Activated T-cell treated with anti-CD3 and anti-CD28 coated beads, Interleukin-2, amount 50 U/mL, for 72 hours (primary cell): ENCODE measurements around the gene ZNF764. TPM values are rescaled to one million over a fixed set of nuclear protein-coding genes. Genes with fewer than 3 reads are reported as not detected.
A peak's percentile ranks its signal among the peaks of the same experiment; 100 is the strongest.
"Not testable (repeated sequence)": the region's sequence is repeated elsewhere in the genome, so short reads cannot be mapped to it uniquely, and the experiment has no call there.

ENCODE experiments used
- ATAC-seq, 2 donors: fragments of 150-1000 bp; cut with Tn5 transposase; replicated peaks in 1 of 2; 2 replicates each; pipeline ENCODE4 v1.10.0; 2021; ENCODE audit warnings: moderate library complexity in 2 of 2, mild to moderate bottlenecking in 1 of 2
- DNase-seq, 2 donors: peaks; one replicate each; pipeline ENCODE4 v3.0.0; 2021 to 2022; ENCODE audit warnings: mixed read lengths in 1 of 2
- H3K27ac Mint-ChIP-seq: one replicate; pipeline ENCODE4 v1.8.0; 2022; ENCODE audit warnings: mild to moderate bottlenecking, moderate library complexity, mixed read lengths
- H3K27me3 Mint-ChIP-seq: one replicate; pipeline ENCODE4 v1.8.0; 2022; ENCODE audit warnings: low read depth, mixed read lengths
- H3K36me3 Mint-ChIP-seq, 2 donors: one replicate each; pipeline ENCODE4 v1.8.0; 2022; ENCODE audit warnings: mixed read lengths in 2 of 2, mild to moderate bottlenecking in 1 of 2; ENCODE audit not compliant: insufficient read depth in 2 of 2
- H3K4me1 Mint-ChIP-seq: one replicate; pipeline ENCODE4 v1.8.0; 2022; ENCODE audit warnings: low read depth, mixed read lengths
- H3K4me3 Mint-ChIP-seq, 2 donors: one replicate each; pipeline ENCODE4 v1.8.0; 2022; ENCODE audit warnings: mild to moderate bottlenecking in 2 of 2, mixed read lengths in 2 of 2, moderate library complexity in 2 of 2
- H3K9me3 Mint-ChIP-seq, 2 donors: one replicate each; pipeline ENCODE4 v1.8.0; 2022; ENCODE audit warnings: mixed read lengths in 2 of 2
- total RNA-seq, 2 donors: library from RNA; stranded (reverse); gene quantifications; one replicate each; pipeline ENCODE4 v1.2.3, GENCODE V29; 2022

The ZNF764 gene
- 10 to 100 TPM; 10.7 to 12.7 TPM for total RNA-seq

- peaks cover 64% of the 10 kb centered on the region for H3K4me1 Mint-ChIP-seq
- peak within 1 kb of the TSS; percentile 90 to 94 for H3K4me3 Mint-ChIP-seq
- H3K36me3 Mint-ChIP-seq: peaks cover 0 to 10% of the 10 kb centered on the region in 2 donors
- ATAC-seq: peak; percentile 95
- H3K27ac Mint-ChIP-seq: peak within 1 kb of the TSS; percentile 93
- H3K9me3 Mint-ChIP-seq: no peaks in the 10 kb centered on the region
- peak; percentile 97 to 98 for DNase-seq
- no peaks in the 10 kb centered on the region for H3K27me3 Mint-ChIP-seq
These were observed at the start of gene ZNF764 for GRCh38 chr16:30557957-30558788. ZNF764 (minus strand) TSS chr16:30558374; CDS start chr16:30558182, 192 bp downstream.

- DNase-seq (no peak), ATAC-seq (no peak)
- H3K27me3 Mint-ChIP-seq: no peaks in the 10 kb centered on the region
- no peak overlapping the region for H3K27ac Mint-ChIP-seq
- H3K4me1 Mint-ChIP-seq: peaks cover 26% of the 10 kb centered on the region
- no peaks in the 10 kb centered on the region for H3K9me3 Mint-ChIP-seq
- no peak overlapping the region for H3K4me3 Mint-ChIP-seq
- peaks cover 0 to 24% of the 10 kb centered on the region in 2 donors for H3K36me3 Mint-ChIP-seq
These were observed 47.8 kb upstream of the ZNF764 start for GRCh38 chr16:30606004-30606403.

GRCh38 chr16:30605158-30605557, 47.0 kb upstream of the ZNF764 start:
- Mint-ChIP-seq H3K9me3 (no peaks in the 10 kb centered on the region), H3K4me3 (no peak overlapping the region), H3K4me1 (peaks cover 21% of the 10 kb centered on the region), H3K27ac (no peak overlapping the region), H3K27me3 (no peaks in the 10 kb centered on the region), H3K36me3 (peaks cover 0 to 24% of the 10 kb centered on the region in 2 donors)
- no peak for ATAC-seq
- no peak for DNase-seq

GRCh38 chr16:30604316-30604947, 46.3 kb upstream of the ZNF764 start:
- Mint-ChIP-seq H3K4me3 (no peak overlapping the region), H3K36me3 (peaks cover 0 to 24% of the 10 kb centered on the region in 2 donors), H3K27ac (no peak overlapping the region), H3K4me1 (peaks cover 21% of the 10 kb centered on the region), H3K9me3 (no peaks in the 10 kb centered on the region), H3K27me3 (no peaks in the 10 kb centered on the region)
- DNase-seq (no peak), ATAC-seq (no peak)

- H3K4me3 Mint-ChIP-seq: no peak overlapping the region
- H3K4me1 Mint-ChIP-seq: peaks cover 17% of the 10 kb centered on the region
- no peak for ATAC-seq
- no peaks in the 10 kb centered on the region for H3K27me3 Mint-ChIP-seq
- no peak for DNase-seq
- peaks cover 0 to 23% of the 10 kb centered on the region in 2 donors for H3K36me3 Mint-ChIP-seq
- no peak overlapping the region for H3K27ac Mint-ChIP-seq
- no peaks in the 10 kb centered on the region for H3K9me3 Mint-ChIP-seq
These were observed 45.8 kb upstream of the ZNF764 start for GRCh38 chr16:30603945-30604315.

GRCh38 chr16:30602616-30603277, 44.6 kb upstream of the ZNF764 start:
- Mint-ChIP-seq H3K27ac (no peak overlapping the region), H3K4me1 (peaks cover 22% of the 10 kb centered on the region), H3K27me3 (no peaks in the 10 kb centered on the region), H3K9me3 (no peaks in the 10 kb centered on the region), H3K4me3 (no peak overlapping the region), H3K36me3 (peaks cover 0 to 20% of the 10 kb centered on the region in 2 donors)
- no peak for DNase-seq
- ATAC-seq: no peak

GRCh38 chr16:30601966-30602365, 43.8 kb upstream of the ZNF764 start:
- no peak overlapping the region for H3K27ac Mint-ChIP-seq
- no peaks in the 10 kb centered on the region for H3K9me3 Mint-ChIP-seq
- H3K4me1 Mint-ChIP-seq: peaks cover 16% of the 10 kb centered on the region
- ATAC-seq (no peak), DNase-seq (no peak)
- peaks cover 0 to 17% of the 10 kb centered on the region in 2 donors for H3K36me3 Mint-ChIP-seq
- H3K27me3 Mint-ChIP-seq: no peaks in the 10 kb centered on the region
- H3K4me3 Mint-ChIP-seq: no peak overlapping the region

GRCh38 chr16:30600929-30601328, 42.8 kb upstream of the ZNF764 start:
- Mint-ChIP-seq H3K27ac (peak overlapping the region; percentile 53), H3K9me3 (no peaks in the 10 kb centered on the region), H3K4me1 (peaks cover 11% of the 10 kb centered on the region), H3K36me3 (peaks cover 0 to 10% of the 10 kb centered on the region in 2 donors), H3K27me3 (no peaks in the 10 kb centered on the region), H3K4me3 (no peak overlapping the region)
- DNase-seq (no peak), ATAC-seq (no peak)

- Mint-ChIP-seq H3K27me3 (no peaks in the 10 kb centered on the region), H3K4me1 (peaks cover 11% of the 10 kb centered on the region), H3K36me3 (peaks cover 0 to 9% of the 10 kb centered on the region in 2 donors), H3K9me3 (no peaks in the 10 kb centered on the region), H3K4me3 (no peak overlapping the region), H3K27ac (peak overlapping the region; percentile 22)
- ATAC-seq (no peak), DNase-seq (no peak)
These were observed 42.0 kb upstream of the ZNF764 start for GRCh38 chr16:30600215-30600614.

GRCh38 chr16:30592871-30593270, 34.7 kb upstream of the ZNF764 start:
- Mint-ChIP-seq H3K4me3 (no peak overlapping the region), H3K27ac (no peak overlapping the region), H3K27me3 (no peaks in the 10 kb centered on the region), H3K36me3 (peaks cover 0 to 6% of the 10 kb centered on the region in 2 donors), H3K4me1 (peaks cover 8% of the 10 kb centered on the region), H3K9me3 (no peaks in the 10 kb centered on the region)
- ATAC-seq: no peak
- DNase-seq: no peak

- not testable (repeated sequence) for H3K36me3 Mint-ChIP-seq, H3K27ac Mint-ChIP-seq, H3K27me3 Mint-ChIP-seq, ATAC-seq, H3K4me3 Mint-ChIP-seq, H3K9me3 Mint-ChIP-seq, DNase-seq
- H3K4me1 Mint-ChIP-seq: peaks cover 22% of the 10 kb centered on the region
These were observed 32.7 kb upstream of the ZNF764 start for GRCh38 chr16:30590869-30591268.

GRCh38 chr16:30589582-30589981, 31.4 kb upstream of the ZNF764 start:
- H3K27me3 Mint-ChIP-seq, H3K9me3 Mint-ChIP-seq, DNase-seq, H3K4me3 Mint-ChIP-seq, H3K27ac Mint-ChIP-seq, ATAC-seq: not testable (repeated sequence)
- Mint-ChIP-seq H3K4me1 (peaks cover 29% of the 10 kb centered on the region), H3K36me3 (peaks cover 3 to 12% of the 10 kb centered on the region in 2 donors)

GRCh38 chr16:30588651-30589050, 30.5 kb upstream of the ZNF764 start:
- peaks cover 34% of the 10 kb centered on the region for H3K4me1 Mint-ChIP-seq

More at GRCh38 chr16:30588651-30589050, 30.5 kb upstream of the ZNF764 start:
- no peaks in the 10 kb centered on the region for H3K27me3 Mint-ChIP-seq
- no peak for DNase-seq
- H3K36me3 Mint-ChIP-seq: peaks cover 3 to 10% of the 10 kb centered on the region in 2 donors
- H3K27ac Mint-ChIP-seq: no peak overlapping the region
- no peak overlapping the region for H3K4me3 Mint-ChIP-seq
- ATAC-seq: no peak
- no peaks in the 10 kb centered on the region for H3K9me3 Mint-ChIP-seq
